Muscle layer of duodenum (tissue), 2 donors: ENCODE data around the gene ZNF563.

Source experiments
- H3K27ac ChIP-seq: one replicate; pipeline ENCODE4 v1.7.0; 2013; ENCODE audit warnings: mild to moderate bottlenecking, low read length
- H3K27me3 ChIP-seq: one replicate; pipeline ENCODE4 v1.7.0; 2013; ENCODE audit warnings: low read depth, mild to moderate bottlenecking, control low read depth, low read length
- H3K36me3 ChIP-seq, 2 donors: one replicate each; pipeline ENCODE4 v1.7.0; 2013; ENCODE audit warnings: low read length in 2 of 2, control low read depth in 1 of 2, mild to moderate bottlenecking in 1 of 2; ENCODE audit not compliant: insufficient read depth in 2 of 2, control insufficient read depth in 1 of 2
- H3K4me1 ChIP-seq, 2 donors: one replicate each; pipeline ENCODE4 v1.7.0; 2013; ENCODE audit warnings: low read length in 2 of 2, mild to moderate bottlenecking in 2 of 2, control low read depth in 1 of 2, moderate library complexity in 1 of 2; ENCODE audit not compliant: insufficient read depth in 2 of 2, control insufficient read depth in 1 of 2
- H3K4me3 ChIP-seq, 2 donors: one replicate each; pipeline ENCODE4 v1.7.0; 2013; ENCODE audit warnings: low read length in 2 of 2, low read depth in 1 of 2, mild to moderate bottlenecking in 1 of 2
- H3K9me3 ChIP-seq, 2 donors: one replicate each; pipeline ENCODE4 v1.7.0; 2013; ENCODE audit warnings: low read length in 2 of 2, control low read depth in 1 of 2, mild to moderate bottlenecking in 1 of 2; ENCODE audit not compliant: control insufficient read depth in 1 of 2
- donor health status: healthy.

ZNF563 gene

GRCh38 chr19:12289790-12290065 lies 43.7 kb downstream of the ZNF563 start:
- Histone ChIP-seq H3K9me3 (no peaks in the 10 kb centered on the region), H3K27me3 (no peaks in the 10 kb centered on the region), H3K4me1 (peaks cover 0 to 25% of the 10 kb centered on the region in 2 donors), H3K4me3 (no peak overlapping the region), H3K27ac (no peak overlapping the region), H3K36me3 (no peaks in the 10 kb centered on the region)

GRCh38 chr19:12287958-12288500 lies 45.4 kb downstream of the ZNF563 start:
- H3K9me3 ChIP-seq: no peaks in the 10 kb centered on the region
- H3K27me3 ChIP-seq: no peaks in the 10 kb centered on the region
- H3K36me3 ChIP-seq: no peaks in the 10 kb centered on the region
- no peak overlapping the region for H3K4me3 ChIP-seq
- H3K4me1 ChIP-seq: peaks cover 0 to 20% of the 10 kb centered on the region in 2 donors
- H3K27ac ChIP-seq: no peak overlapping the region

GRCh38 chr19:12284631-12285030 lies 48.8 kb downstream of the ZNF563 start:
- Histone ChIP-seq H3K4me3 (no peak overlapping the region), H3K9me3 (peaks cover 0 to 3% of the 10 kb centered on the region in 2 donors), H3K36me3 (no peaks in the 10 kb centered on the region), H3K4me1 (peaks cover 0 to 8% of the 10 kb centered on the region in 2 donors), H3K27me3 (no peaks in the 10 kb centered on the region), H3K27ac (no peak overlapping the region)

- H3K9me3 ChIP-seq: peaks cover 0 to 3% of the 10 kb centered on the region in 2 donors
- H3K27ac ChIP-seq: no peak overlapping the region
Measured at GRCh38 chr19:12284226-12284625, 49.2 kb downstream of the ZNF563 start.

GRCh38 chr19:12278713-12279112 lies 54.7 kb downstream of the ZNF563 start:
- H3K4me1 ChIP-seq: no peaks in the 10 kb centered on the region
- peak overlapping the region in 1 of 2 donors; percentile 8 for H3K4me3 ChIP-seq
- H3K36me3 ChIP-seq: peaks cover 14 to 19% of the 10 kb centered on the region in 2 donors
- H3K27me3 ChIP-seq: no peaks in the 10 kb centered on the region
- H3K27ac ChIP-seq: no peak overlapping the region
- peaks cover 19 to 21% of the 10 kb centered on the region in 2 donors for H3K9me3 ChIP-seq

More at GRCh38 chr19:12284226-12284625, 49.2 kb downstream of the ZNF563 start:
- no peaks in the 10 kb centered on the region for H3K27me3 ChIP-seq
- H3K4me1 ChIP-seq: peaks cover 0 to 4% of the 10 kb centered on the region in 2 donors
- H3K4me3 ChIP-seq: no peak overlapping the region
- no peaks in the 10 kb centered on the region for H3K36me3 ChIP-seq

- no peak overlapping the region for H3K27ac ChIP-seq
- H3K4me3 ChIP-seq: peak overlapping the region in 1 of 2 donors; percentile 21
- no peaks in the 10 kb centered on the region for H3K27me3 ChIP-seq
- no peaks in the 10 kb centered on the region for H3K4me1 ChIP-seq
- peaks cover 37 to 50% of the 10 kb centered on the region in 2 donors for H3K9me3 ChIP-seq
- H3K36me3 ChIP-seq: peaks cover 38 to 51% of the 10 kb centered on the region in 2 donors
Measured at GRCh38 chr19:12272980-12273901, 60.2 kb downstream of the ZNF563 start.

GRCh38 chr19:12272386-12272785 lies 61.0 kb downstream of the ZNF563 start:
- Histone ChIP-seq H3K36me3 (peaks cover 35 to 48% of the 10 kb centered on the region in 2 donors), H3K4me3 (peak overlapping the region; percentile 12 to 33), H3K27ac (no peak overlapping the region), H3K9me3 (peaks cover 29 to 46% of the 10 kb centered on the region in 2 donors), H3K27me3 (no peaks in the 10 kb centered on the region), H3K4me1 (no peaks in the 10 kb centered on the region)

- Histone ChIP-seq H3K4me3 (peak overlapping the region in 1 of 2 donors; percentile 8), H3K27me3 (no peaks in the 10 kb centered on the region), H3K4me1 (no peaks in the 10 kb centered on the region), H3K27ac (no peak overlapping the region), H3K36me3 (peaks cover 30 to 48% of the 10 kb centered on the region in 2 donors), H3K9me3 (peaks cover 29 to 41% of the 10 kb centered on the region in 2 donors)
Measured at GRCh38 chr19:12270854-12271253, 62.6 kb downstream of the ZNF563 start.
